ENCODE results near the gene NDUFS7.

The NDUFS7 gene

DNA sequence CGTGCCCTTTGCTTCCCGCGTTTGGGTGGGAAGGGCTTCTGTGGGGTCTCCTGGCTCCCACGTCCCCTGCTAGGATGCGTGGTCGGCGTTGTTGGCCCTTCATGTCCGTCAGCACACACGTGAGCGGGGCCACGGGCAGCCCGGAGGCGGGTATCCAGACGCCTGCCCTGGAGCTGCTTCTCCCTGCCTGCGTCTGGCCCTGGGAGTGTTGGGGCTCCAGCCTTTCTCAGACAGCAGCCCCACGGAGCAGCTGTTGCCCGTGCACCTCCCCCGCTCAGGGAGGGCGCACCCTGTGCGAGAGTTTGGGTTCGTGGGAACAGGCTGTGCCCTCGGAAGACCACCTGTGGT, 38.2 kb downstream of the NDUFS7 start:
- TF ChIP-seq, protein P1, sequence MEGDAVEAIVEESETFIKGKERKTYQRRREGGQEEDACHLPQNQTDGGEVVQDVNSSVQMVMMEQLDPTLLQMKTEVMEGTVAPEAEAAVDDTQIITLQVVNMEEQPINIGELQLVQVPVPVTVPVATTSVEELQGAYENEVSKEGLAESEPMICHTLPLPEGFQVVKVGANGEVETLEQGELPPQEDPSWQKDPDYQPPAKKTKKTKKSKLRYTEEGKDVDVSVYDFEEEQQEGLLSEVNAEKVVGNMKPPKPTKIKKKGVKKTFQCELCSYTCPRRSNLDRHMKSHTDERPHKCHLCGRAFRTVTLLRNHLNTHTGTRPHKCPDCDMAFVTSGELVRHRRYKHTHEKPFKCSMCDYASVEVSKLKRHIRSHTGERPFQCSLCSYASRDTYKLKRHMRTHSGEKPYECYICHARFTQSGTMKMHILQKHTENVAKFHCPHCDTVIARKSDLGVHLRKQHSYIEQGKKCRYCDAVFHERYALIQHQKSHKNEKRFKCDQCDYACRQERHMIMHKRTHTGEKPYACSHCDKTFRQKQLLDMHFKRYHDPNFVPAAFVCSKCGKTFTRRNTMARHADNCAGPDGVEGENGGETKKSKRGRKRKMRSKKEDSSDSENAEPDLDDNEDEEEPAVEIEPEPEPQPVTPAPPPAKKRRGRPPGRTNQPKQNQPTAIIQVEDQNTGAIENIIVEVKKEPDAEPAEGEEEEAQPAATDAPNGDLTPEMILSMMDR (IDR thresholded peaks at IDR 0.05), result no peak

- TF ChIP-seq, protein P1 (IDR thresholded peaks at IDR 0.05), result no peak
Observed at GRCh38 chr19:1422360-1422759, 38.7 kb downstream of the NDUFS7 start.

DNA sequence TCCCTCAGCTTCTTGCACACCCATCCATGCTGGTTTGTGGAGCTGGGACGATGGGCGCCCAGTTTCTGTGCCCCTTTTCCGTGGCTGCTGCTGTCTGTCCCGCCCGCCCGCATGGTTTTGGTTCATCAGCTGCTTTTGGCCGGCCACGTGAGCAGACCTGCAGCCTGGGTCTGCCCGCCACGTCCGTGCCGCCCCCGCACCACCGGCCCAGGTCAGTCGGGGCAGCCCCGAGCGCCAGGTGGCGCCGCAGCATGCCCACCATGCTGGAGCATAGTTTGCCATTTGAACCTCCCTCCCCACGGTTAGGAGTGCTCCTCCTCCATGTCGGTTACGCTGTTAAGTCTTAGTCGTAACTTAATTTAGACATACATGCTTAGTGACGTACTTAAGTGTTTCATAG, 39.2 kb downstream of the NDUFS7 start:
- TF ChIP-seq, protein P1 (IDR thresholded peaks at IDR 0.05), result no peak

GRCh38 chr19:1423436-1424191, 39.9 kb downstream of the NDUFS7 start:
- TF ChIP-seq, protein P1 (IDR thresholded peaks at IDR 0.05), result no peak

- TF ChIP-seq, protein P1 (IDR thresholded peaks at IDR 0.05), result no peak
Observed at GRCh38 chr19:1424192-1424955, 40.7 kb downstream of the NDUFS7 start.

DNA sequence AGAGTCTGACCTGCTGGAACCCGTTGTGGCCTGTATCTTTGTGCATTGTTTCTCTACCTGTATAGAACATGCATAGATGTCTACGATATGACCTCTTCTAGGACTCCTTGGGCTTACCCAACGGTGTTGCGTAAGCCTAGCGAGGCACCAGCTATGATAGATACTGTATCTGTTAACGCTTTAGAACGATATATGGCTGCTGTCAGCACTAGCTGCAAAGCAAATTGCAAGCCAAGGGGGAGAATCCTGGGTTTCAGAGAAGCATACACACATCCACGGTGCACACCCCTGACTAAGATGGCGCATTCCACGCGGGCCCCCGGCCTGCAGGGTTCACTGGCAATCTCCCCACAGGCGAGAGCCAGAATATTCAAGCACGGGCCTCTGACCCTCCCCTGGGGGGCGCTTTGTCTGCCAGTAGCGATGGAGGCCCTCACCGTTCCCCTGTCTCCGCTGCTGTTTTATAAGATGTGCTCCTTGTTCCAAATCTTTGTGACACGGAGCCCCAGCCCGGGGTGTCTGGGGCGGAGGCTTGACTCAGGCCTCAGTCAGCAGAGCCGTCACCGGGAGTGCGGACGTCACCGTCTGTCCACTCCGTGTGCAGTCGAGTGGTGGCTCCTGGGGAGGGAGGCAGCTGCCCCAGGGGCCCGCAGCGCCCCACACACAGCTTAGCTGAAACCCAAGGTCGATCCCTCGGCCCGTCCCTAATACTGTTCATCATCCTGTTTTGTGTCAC, 41.6 kb downstream of the NDUFS7 start:
- TF ChIP-seq, protein P1 (IDR thresholded peaks at IDR 0.05), result no peak

GRCh38 chr19:1425902-1426301, 42.2 kb downstream of the NDUFS7 start:
- TF ChIP-seq, protein P1 (IDR thresholded peaks at IDR 0.05), result no peak

All from LNCAP (cell line).